Measurements from ENCODE around the gene XAB2.

The XAB2 gene

DNA sequence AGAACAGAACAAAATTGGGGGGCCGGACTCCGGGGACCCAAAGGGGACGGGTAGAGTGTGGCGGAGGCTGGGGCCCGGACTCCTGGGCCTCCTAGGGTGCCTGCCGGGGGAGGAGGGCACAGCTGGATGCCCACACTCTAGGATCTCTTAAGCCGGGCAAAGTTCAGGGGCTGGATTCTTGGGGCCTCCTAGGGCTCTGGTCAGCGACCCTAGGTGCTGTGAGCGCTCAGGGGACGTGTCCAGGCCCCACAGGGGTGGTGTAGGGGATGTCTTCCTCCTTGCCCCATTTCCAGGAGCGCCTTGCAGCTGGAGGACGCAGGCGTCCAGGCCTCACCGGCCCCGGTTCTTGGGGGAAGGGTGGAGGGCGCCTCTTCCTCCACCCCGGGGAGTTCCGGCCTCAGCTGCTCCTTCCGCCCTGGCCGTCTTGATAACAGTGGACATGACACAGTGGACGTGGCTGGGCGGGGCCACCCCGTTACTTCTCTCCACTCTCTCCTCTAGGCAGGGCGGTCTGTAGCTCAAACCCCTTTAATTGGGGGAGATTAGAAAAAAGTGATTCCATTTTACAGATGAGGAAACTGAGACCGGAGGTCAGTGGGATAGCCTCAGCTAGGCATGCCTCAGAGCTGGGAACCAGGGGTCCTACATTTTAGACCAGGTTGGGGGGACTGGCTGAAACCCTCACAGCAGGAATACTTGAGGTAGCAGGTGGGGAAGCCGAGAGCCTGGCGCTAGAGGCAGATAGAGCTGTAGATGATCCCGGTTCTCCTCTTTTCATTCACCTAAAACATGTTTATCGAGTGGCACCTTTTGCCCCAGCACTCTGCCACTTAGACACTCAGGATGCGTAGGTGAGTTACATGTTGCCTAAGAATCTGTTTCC, 8.3 kb upstream of the XAB2 start:
- peak overlapping the region; percentile 80 for H3K4me3 ChIP-seq (ENCODE audit: low read length)
- no peak for DNase-seq (ENCODE audit: low read depth, low spot score)

DNA sequence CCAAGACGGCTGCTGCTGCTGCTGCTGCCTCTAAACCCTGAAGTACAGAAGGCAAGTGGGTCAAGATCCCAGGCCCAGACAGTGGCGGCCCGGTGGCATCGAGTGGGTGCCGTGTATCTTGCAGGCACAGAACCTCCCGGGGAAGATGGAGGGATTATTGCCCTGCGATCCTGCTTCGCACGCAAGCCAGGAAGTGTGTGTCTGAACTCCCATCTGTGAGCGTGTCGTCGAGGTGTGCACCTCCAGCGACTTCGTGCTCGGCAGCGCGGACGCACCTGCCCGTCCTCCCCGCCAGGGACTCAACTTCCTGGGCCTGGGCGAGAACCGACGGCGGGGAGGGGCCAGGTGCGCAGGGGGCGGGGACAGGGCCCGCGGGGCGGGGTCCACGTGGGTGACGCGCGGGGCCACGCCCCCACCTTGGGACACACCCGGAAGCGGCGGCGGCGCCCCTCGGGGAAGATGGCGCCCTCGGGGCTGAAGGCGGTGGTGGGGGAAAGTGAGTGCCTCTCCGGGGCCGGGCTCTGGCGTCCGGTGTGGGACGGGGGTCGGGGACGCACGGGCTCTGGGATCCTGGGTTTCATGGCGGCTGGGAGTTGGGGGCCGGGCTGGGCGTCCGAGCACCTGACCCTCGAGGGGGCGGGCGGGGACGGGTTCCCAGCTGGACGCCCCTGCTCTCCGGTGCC, 7.5 kb upstream of the XAB2 start, which contains the start of gene STXBP2:
STXBP2 (plus strand) TSS at position 420 of the 683 bp plus-strand sequence; CDS start at position 460, 40 bp downstream.
- peak; percentile 68 for DNase-seq (ENCODE audit: low read depth, low spot score)

DNA sequence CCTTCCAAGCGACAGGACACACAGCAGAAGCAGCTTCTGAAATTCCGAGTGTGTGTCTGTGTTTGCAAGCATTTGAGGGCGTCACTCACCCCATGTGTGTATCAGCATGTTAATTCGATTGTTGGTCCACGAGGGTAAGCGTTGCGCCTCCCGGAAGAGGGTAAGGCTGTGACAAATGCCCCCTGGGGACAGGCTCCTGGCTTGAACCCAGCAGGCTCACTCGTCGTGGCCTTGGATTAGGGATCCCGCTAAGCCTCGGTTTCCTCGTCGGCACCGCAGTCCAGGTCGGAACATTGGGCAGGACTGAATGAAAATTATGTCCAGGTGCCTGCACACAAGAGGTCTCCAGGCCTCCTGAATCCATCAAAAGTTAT, 7.0 kb upstream of the XAB2 start:
- H3K4me3 ChIP-seq (ENCODE audit: low read length): peak overlapping the region; percentile 29

More for the DNA sequence above, 7.5 kb upstream of the XAB2 start, which contains the start of gene STXBP2:
- H3K4me3 ChIP-seq (ENCODE audit: low read length): peak within 1 kb of the TSS; percentile 80

DNA sequence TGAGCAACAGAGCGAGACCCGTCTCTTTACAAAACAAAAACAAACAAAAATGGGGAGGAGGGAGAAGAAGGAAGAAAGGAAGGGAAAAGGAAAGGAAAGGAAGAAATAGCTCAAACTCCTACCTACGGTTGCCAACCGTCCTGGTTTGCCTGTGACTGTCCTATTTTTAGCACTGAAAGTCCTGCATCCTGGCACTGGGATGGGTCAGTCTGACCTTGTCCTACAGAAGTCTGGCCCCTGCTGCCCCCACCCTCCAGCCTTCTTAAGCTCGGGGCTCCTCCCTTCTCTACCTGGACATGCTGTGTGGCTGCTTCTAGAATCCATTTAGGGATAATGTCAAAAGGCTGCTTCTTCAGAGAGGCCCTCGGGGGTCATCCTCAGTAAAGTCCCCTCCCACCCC, 6.3 kb upstream of the XAB2 start:
- DNase-seq (ENCODE audit: low read depth, low spot score): no peak
- H3K4me3 ChIP-seq (ENCODE audit: low read length): no peak overlapping the region

More for the DNA sequence above, 7.0 kb upstream of the XAB2 start:
- DNase-seq (ENCODE audit: low read depth, low spot score): no peak

DNA sequence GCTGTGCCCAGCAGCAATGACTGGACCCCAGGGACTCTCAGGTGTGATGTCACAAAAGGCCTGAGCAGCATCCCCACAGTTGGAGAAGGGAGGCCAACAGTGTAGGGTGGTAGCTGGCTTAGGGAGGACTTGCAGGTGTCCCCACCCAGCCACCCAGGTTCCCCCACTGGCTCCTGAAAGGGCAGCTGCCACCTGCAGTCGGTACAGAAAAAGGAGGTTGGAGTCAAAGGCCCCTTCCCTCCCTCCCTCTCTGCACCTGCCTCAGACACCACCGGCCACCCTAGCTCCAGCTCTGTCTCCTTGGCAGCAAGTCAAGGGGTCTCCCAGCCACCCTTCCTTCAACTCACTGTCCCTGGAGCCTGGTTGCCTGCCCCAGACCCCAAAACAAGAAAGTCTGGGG, 4.4 kb upstream of the XAB2 start, which contains the start of gene PCP2:
PCP2 (minus strand) TSS at position 22 of the 400 bp plus-strand sequence. CDS start 262 bp downstream, outside the sequence.
- no peak within 1 kb of the TSS for H3K4me3 ChIP-seq (ENCODE audit: low read length)
- DNase-seq (ENCODE audit: low read depth, low spot score): no peak

DNA sequence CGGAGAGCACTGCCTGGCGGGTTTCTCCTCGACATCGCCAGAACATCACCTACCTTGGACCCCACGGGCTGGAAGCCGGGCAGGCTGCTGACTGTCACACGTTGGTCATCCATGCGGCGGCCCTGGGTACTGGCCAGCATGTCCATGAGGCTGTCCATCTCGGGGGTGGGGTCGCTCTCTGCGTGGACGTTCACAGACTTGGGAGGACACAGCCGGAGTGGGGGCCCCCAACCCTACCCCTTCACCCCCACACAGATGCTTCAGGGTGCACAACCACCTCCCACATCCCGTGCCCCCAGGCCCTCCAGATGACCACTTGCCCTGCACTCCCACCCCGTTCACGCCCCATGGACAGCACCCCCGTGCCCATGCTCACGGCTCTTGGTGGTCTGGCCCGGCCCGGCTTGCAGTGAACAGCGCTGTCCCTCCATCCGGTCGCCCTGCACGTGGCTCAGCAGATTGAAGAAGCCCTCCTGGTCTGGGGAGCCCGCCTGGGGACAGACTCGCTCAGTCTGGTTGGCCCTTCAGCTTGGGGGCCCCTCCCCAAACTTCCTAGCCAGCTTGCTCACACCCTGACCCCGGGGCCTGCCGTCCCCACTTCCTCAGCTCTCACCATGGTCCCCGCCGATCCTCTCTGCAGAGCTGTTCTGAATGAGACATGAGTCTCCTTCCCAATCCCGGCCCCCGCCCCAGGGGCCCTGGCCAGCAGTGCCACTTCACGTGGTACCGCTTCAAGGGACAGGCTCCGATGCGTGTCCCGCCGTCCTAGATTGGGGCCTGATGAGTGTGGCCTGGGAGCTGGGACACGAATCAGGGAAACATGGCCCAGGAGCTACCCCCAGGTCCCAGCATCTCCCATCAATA, 3.2 kb upstream of the XAB2 start:
- no peak for DNase-seq (ENCODE audit: low read depth, low spot score)
- H3K4me3 ChIP-seq (ENCODE audit: low read length): no peak overlapping the region

DNA sequence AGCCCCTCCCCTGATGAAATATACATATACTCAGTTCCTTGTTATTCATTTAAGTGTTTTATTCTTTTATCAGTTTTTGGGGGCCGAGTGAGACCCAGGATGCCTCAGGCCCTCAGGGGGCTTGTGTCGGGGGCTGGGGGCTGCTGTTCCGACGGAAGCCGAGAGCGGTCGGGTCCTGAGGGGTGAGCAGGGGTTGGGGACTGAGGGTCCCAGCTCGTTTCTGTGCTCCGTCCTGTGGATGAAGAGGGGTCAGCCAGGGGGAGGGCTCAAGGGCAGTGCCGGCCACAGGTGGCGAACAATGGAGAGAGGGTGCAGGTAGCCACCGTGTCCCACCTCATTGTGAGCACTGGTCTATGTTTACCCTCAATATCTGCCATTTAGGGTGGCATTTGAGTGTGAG, 2.2 kb upstream of the XAB2 start:
- DNase-seq (ENCODE audit: low read depth, low spot score): no peak
- no peak overlapping the region for H3K4me3 ChIP-seq (ENCODE audit: low read length)

DNA sequence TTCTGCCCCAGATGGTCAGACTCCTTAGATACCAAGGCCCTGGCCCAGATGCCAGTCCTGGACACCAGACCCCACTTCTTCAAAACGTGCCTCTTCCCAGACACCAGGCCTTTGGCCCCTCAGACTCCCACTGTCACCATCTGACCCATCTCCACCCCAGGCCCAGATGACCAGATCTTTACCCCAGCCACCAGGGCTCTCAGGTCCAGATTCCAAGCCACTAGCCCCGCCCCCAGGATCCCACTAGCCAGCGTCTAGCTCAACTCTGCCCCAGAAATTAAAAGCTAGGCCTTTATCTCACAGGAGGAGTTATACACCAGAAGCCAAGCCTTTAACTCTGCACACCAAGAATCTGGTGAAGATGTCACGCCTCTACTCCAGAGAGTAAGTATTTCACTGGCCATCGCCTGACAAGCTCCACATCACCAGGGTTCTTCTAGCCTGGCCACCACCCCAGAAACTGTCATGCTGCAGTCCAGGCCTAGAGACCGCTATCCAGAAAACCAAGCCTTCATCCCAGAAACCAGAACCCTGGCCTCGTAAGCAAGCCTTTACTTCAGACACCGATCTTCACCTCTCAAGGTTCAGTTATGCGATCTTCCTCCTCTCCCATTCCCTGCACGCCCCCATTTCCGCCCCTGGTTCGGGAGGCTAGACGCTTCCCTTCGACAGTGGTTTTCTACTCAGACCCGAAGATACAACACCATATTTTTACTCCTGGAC, 595 bp downstream of the XAB2 start:
- no peak for DNase-seq (ENCODE audit: low read depth, low spot score)
- H3K4me3 ChIP-seq (ENCODE audit: low read length): peak overlapping the region; percentile 84

DNA sequence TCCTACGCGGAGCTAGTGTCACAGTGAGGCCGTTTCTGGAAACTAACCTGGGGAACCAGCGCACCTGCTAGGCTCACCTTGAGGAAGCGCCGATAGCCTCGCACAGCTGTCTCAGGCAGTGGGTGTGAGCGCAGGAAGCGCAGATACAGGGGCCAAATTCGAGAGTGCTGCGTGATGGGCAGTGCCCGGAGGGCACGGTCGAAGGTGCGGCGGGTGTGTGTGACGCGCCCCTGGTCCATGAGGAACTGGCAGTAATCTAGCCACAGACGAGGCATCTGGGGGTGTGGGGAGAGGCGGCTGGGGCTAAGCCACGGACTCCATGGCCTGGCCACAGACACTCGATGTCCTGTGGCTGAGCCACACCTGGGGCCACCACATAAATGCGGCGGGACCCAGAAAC, 2.2 kb downstream of the XAB2 start:
- no peak for DNase-seq (ENCODE audit: low read depth, low spot score)
- no peak overlapping the region for H3K4me3 ChIP-seq (ENCODE audit: low read length)

DNA sequence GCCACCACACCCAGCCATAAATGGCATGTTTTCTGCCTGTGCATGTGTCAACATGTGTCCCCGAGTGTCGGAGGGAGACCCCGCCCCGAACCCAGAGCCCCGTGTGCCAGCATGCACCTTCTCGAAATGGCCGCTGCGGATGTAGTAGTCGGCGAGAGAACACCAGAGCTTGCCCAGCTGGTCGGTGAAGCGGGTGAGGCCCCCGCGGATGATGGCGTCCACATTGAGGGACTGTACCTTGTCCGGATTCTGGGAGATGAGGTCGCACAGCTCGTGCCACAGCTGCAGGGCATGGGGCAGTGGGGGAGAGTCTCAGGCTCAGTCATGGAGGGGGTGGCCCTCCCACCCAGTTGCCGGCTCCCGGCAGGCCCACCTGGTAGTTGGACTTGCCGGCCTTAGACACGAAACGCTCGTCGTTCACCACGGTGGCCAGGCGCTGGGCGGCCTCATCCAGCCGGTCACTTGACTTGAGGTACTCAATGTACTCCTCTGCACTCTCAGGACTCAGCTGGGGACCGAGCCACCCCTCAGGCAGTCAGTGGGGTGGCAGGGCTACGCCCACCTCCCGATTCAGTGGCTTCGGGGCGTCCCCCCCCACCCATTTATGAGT, 3.5 kb downstream of the XAB2 start:
- no peak for DNase-seq (ENCODE audit: low read depth, low spot score)
- no peak overlapping the region for H3K4me3 ChIP-seq (ENCODE audit: low read length)

DNA sequence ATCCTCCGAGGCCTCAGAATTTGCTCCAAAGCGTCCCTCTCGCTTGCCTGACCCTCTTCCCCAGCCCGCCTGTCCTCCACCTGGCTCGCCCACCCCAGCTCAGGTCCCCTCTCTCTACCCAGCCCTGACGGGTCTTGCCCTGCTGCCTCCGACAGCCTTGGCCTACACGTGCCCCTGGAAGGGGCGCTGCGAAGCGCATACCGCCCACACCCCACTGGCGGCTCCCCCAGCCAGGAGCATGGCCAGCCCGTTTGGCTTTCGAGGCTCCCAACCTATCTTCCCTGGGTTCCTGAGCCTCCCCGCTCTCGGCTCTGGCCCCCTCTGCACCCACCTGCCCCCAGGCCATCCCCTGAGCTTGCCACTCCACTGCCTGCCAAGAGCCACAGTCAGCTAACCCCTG, 4.5 kb downstream of the XAB2 start:
- no peak for DNase-seq (ENCODE audit: low read depth, low spot score)
- H3K4me3 ChIP-seq (ENCODE audit: low read length): no peak overlapping the region

DNA sequence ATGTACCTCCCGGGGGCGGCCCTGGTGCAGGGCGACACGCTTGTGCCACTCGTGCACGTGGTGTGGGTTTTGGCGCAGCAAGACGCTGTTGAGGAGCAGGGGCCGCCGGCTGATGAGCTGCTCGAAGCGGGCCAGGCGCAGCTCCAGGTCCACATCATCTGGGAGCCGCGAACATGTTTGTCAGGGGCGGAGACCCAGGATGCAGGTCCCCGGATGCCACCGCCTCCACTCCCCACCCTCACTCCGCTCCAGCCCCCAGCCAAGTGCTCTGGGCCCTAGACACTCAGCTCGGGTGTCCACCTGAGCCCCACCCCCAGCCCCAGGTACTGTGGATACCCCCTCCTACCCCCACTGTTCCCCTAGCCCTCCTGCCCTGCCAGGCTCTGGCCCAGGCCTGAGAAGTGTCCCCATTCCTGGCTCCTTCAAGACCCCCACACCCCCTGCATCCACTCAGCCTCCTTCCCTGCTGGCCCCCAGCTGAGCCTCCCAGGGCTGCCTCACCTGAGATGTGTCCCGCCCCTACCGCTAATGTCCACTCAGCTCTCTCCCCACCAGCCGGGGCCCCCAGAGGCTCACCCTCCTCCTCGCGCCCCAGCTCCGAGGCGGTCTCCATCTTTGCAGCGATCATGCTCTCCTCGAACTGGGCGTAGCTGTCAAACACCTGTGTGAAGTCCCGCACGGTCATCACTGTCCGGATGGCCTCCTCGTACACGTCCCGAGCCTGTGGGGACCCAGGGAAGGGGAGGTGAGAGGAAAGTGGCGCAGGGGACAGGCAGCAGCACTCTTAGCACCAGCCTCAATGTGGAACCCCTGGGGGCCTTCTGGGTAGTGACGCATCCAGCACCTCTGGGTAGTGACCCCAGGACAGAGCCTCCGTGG, 5.4 kb downstream of the XAB2 start:
- no peak for DNase-seq (ENCODE audit: low read depth, low spot score)
- no peak overlapping the region for H3K4me3 ChIP-seq (ENCODE audit: low read length)

DNA sequence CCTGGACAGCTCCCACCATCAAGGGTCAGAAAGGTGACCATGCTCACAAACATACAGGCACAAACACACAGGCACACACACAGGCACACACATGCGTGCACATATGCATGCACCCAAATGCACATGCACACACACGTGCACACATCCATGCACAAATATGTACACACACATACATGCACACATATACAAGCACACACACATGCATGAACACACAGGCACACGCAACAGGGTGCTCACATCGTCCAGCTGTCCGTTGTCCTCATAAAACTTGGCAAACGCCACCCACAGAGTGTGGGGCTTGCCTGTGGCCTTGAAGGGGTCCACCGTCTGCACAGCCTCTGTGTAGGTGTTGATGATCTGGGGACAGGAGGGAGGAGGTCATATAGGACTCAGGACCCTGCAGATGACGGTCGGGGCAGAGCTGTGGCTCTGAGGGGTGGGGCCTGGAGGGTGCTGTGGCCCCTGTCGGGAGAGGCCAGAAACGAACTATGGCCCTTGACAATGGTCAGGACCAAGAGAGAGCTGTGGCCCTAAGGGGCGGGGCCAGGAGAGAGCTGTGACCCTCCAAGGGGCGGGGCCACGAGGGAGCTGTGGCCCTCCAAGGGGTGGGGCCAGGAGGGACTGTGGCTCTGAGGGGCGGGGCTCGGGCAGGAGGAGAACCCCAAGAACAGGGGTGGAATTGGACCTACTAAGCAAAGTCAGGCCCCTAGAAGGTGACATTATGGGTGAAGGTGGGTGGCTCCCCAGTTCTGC, 6.2 kb downstream of the XAB2 start:
- H3K4me3 ChIP-seq (ENCODE audit: low read length): no peak overlapping the region

DNA sequence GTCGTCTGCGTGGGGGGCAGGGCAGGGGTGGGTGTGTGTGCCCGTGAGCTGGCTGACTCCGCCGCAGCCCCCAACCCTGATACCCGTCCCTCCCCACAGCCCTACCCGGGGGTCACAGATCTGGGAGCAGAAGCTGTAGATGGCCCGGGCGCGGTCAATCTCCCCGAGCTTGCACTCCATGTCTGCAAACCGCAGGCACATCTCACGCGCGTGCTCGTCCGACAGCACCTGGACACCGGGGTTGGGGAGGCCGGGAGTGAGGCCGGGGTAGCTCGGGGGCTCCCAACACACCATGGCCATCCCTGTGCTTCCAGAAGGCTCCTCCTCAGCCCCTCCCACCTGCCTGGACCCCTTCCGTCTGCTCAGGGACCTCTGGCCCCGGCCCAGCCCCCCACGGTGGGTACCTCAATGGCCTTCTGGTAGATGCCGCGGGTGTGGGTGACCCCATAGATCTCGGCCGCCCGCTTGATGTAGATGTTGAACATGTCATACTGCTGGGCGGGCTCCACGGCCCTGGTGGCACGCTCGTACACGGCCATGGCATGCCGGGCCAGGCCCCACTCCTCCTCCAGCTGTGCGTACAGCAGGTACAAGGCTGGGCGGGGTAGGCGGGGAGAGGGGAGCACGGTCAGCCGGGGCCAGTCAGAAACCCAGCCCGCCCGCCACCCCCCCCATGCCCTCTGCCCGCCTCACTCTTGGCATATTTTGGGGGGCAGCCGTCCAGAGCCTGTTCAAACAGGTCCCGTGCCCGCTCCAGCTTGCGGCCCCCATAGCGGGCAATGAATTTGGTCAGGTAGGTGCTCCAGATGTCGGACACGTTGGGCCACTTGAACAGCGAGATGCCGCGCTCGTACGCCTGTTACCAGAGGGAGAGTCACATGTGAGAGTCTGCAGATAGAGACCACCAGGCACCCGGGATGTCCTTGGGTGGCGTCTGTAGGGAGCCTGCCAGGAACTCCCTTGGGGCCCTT, 8.6 kb downstream of the XAB2 start:
- DNase-seq (ENCODE audit: low read depth, low spot score): no peak
- H3K4me3 ChIP-seq (ENCODE audit: low read length): no peak overlapping the region

More for the DNA sequence above, 6.2 kb downstream of the XAB2 start:
- DNase-seq (ENCODE audit: low read depth, low spot score): no peak

DNA sequence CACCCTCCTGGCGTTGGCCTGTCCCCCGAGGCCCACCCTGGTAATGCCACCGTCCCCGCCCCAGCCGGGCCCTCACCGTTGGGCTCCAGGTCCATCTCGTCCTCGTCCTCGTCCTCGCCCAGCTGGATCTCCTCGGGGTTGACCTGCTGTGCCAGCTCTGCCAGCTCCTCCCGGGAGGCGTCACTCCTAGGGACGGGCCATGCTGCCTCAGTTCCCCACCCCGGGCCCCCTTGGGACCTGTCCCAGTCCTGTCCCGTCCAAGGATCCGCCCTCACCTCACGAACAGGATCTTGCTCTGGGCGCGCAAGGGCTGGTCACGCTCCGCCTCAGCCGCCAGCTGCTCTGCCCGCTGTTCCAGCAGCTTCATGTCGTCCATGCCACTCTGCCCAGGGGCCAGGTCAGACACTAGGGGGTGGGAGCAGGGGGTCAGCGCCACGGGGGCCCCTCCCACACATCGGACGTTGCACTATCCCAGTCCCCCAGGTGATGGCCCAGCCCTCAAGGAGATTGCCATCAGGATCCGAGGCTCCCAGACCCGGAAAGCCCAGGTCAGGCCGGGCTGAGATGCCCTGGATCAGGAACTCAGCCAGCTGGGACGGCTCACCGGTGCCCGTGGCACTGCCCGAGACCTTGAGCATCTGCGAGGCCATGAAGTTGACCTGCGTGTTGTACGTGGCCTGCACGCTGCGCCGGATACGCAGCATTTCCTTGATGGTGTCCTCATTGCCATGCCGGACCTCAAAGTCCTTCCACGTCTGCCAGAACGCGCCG, 9.5 kb downstream of the XAB2 start:
- DNase-seq (ENCODE audit: low read depth, low spot score): no peak
- no peak overlapping the region for H3K4me3 ChIP-seq (ENCODE audit: low read length)
